RCC 7860 (cell line): Measurements from ENCODE around the gene LMNB1.
"Not testable (repeated sequence)": the region's sequence is repeated elsewhere in the genome, so short reads cannot be mapped to it uniquely, and the experiment has no call there.

Experiments
- DNase-seq: peaks from one replicate; pipeline ENCODE4 v3.0.0-alpha.2; 2015; ENCODE audit warnings: low spot score
- FAIRE-seq: peaks from 2 replicates; lab custom pipeline; 2012; peaks lifted over from hg19 to GRCh38; lab: Jason Lieb, UNC

Gene LMNB1

DNA sequence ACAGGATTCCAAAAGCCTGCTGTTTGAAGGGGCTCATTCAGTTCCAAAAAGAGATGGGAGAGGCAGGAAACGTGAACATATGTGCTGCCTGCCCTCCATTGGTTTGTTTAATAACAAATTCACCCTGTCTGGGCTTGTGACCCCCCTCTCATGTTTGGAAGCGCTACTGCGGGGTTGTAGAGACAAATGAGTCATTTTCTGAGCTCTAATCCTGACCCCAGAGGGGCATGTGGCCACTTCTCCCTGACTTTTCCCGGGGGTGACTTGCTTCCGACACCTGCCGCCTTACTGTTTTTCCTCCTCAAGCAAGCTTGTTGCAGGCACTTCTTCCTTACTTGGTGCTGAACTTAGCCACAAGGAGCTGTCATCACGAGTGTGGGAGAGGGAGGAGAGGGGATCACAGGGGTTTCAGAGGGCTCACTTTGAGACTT, 75.9 kb downstream of the LMNB1 start:
- FAIRE-seq: no peak

DNA sequence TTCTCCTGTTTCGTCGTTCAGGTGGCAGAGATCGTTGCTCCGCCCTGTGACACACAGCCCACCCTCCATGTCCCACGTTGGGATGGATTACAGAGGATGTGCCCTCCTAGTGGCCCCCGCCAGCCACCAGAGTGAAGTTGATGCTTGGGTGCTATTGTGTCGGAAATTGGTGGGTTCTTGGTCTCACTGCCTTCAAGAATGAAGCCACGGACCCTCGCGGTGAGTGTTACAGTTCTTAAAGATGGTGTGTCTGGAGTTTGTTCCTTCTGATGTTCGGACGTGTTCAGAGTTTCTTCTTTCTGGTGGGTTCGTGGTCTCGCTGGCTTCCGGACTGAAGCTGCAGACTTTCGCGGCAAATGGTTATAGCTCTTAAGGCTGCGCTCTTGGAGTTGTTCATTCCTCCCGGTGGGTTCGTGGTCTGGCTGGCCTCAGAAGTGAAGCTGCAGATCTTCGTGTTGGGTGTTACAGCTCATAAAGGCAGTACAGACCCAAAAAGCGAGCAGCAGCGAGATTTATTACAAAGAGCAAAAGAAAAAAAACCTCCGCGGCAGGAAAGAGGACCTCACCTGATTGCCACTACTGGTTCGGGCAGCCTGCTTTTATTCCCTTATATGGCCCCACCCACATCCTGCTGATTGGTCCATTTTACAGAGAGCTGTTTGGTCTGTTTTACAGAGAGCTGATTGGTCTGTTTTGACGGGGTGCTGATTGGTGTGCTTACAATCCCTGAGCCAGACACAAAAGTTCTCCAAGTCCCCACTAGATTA, 76.8 kb downstream of the LMNB1 start:
- not testable (repeated sequence) for FAIRE-seq, DNase-seq

More for the DNA sequence above, 75.9 kb downstream of the LMNB1 start:
- DNase-seq: no peak

DNA sequence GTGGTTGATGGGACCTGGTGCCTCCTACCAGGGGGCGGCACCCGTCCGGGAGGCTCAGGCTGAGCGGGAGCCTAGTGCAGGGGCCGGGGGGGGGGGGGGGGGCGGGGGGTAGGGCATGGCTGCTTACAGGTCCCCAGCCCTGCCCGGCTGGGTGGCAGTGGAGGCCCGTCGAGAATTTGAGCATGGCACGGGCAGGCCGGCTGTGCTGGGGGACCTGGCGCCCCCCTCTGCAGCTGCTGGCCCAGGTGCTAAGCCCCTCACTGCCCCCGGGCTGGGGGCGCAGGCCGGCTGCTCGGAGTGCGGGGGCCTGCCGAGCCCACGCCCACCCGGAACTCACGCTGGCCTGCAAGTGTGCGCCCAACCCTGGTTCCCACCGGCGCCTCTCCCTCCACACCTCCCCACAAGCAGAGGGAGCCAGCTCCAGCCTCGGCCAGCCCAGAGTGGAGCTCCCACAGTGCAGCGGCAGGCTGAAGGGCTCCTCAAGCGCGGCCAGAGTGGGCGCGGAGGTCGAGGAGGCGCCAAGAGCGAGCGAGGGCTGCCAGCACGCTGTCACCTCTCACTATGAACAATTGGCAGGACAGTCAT, 77.7 kb downstream of the LMNB1 start:
- DNase-seq: no peak
- FAIRE-seq: no peak

DNA sequence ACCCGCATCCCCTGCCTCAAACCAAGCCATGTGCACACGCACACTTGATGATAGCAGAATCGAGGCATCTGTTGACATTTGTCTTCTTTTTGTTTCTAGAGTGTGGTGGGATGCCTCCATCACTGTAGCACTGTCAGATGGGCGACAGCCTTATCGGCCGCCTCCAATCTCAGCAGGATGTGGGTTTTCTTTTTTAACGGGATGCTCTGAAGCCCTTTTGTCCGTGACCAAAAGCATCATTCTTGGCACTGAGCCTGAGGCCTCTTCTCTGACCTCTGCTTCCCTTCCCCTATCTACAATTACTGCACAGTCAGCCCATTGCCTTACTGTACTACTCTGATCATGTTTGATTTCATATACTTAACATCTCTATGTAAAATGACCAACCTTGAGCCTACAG, 78.3 kb downstream of the LMNB1 start:
- FAIRE-seq: no peak
- DNase-seq: no peak

DNA sequence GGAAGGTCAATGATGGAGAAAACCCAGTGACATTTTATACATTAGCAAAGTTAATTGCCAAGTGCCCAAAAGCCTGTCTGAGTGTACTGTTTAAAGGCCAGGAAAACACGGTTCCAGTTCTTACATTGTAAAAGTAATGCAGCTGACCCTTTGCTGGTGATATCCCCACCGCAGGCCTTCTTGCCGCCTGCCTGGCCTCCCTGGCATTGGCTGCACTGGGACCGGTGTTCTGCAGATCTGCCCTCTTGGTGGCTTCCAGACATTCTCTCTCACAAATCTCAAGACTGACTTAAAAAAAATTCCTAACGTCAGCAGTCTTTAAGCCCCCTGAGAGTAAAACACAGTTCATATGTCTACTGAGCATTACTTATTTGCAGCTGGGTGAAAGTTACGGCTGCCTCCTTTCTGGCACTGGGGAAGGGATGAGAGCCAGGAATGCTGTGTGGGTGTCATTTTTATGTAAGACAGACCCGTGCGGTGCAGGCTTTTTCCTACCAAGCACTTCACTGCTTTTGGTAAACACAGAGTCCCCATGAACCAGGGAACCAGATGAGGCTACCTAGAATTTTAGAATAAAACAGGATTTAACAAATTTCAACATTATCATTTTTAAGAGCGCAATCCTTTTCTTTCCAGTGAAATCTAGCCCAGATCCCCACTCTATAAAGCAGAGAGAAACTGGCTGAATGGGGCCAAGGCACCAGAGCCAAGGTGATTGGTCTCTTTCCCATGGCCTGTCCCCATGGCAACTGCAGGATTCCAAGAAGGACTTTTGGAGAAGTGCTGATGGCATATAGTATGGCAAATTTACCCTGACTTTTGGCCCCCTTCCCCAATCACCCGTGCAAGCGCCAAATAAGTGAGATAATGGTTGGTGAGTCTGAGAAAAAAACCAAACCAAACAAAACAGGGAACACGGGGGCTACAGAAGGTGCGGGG, 80.8 kb downstream of the LMNB1 start:
- no peak for FAIRE-seq

DNA sequence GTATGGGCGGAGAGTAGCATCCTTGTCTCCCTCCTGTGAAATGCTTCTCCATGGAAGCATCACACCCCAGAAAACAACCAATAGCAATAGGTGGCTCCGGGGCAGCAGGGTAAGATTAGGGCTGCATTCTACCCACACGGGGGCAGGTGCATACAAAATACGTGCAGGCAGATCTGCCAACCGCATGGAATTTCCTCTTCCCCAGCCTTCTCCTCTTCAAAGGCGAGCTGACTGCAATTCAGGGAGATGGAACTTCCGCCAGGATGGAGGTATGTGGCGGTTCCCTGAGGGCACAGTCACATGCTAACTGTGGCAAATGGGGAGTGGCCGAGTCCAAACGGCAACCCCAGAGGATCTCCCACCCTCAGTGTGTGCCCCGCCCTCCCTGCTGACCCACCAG, 81.5 kb downstream of the LMNB1 start:
- FAIRE-seq (no peak), DNase-seq (no peak)

More for the DNA sequence above, 80.8 kb downstream of the LMNB1 start:
- no peak for DNase-seq

DNA sequence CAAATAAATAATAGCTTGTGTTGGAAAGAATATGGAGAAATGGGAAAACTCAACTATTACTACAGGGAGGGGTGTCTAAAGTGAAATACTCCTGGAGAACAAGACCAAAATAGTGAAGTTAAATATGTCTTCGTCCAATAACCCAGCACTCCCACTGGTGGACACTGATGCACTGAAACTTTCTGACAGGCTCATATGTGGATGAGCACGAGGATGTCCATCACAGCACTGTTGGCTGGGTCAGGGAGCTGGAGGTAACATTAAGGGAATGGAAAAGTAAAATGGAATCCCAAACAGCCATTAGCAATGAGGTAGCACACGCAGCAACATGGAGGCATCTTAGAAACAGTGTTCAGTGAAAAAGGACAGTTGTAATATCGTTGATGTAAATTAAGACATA, 86.5 kb downstream of the LMNB1 start:
- no peak for FAIRE-seq
- no peak for DNase-seq

DNA sequence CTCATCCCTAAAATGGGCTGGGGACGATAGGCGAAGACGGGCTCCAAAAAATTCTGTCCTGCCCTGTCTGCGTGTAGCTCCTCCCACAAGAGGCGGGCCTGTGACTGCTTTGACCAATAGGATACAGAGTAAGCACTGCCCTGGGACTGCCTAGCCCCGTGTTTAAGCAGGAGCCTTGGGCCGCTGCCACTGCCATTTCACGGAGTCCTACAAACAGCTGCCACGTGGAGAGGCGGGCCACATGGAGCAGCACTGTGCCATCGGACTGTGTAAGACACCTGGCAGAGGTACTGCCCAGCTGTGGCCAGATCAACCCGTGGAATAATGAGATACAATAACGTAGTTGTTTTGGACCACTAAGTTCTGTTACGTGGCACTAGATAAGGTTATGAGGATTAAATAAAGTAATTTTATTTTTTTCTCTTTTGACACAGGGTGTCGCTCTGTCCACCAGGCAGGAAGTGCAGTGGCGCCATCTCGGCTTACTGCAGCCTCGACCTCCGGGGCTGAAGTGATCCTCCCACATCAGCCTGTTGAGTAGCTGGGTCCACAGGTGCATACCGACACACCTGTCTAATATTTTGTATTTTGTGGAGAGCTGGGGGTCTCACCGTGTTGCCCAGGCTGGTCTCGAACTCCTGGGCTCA, 87.2 kb downstream of the LMNB1 start:
- FAIRE-seq (no peak), DNase-seq (no peak)

DNA sequence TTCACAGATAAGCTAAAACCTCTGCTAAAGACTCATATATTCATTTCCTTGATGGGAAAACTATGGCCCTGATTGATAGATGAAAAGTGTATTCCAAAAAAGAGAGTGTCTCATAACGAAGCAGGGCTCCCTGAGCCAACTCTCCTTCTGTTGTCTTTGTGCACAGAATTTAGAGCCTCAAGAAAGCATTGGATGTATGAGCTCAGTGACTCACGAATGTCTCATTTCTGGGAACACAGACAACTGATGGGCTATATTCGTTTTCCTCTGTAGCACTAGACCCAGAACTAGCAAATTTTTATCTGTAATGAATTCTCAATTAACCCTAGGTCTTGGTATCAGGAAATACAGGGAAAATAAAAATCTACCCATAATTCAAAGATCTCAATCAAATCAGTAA, 88.4 kb downstream of the LMNB1 start:
- DNase-seq (peak; percentile 46), FAIRE-seq (peak; percentile 69)

DNA sequence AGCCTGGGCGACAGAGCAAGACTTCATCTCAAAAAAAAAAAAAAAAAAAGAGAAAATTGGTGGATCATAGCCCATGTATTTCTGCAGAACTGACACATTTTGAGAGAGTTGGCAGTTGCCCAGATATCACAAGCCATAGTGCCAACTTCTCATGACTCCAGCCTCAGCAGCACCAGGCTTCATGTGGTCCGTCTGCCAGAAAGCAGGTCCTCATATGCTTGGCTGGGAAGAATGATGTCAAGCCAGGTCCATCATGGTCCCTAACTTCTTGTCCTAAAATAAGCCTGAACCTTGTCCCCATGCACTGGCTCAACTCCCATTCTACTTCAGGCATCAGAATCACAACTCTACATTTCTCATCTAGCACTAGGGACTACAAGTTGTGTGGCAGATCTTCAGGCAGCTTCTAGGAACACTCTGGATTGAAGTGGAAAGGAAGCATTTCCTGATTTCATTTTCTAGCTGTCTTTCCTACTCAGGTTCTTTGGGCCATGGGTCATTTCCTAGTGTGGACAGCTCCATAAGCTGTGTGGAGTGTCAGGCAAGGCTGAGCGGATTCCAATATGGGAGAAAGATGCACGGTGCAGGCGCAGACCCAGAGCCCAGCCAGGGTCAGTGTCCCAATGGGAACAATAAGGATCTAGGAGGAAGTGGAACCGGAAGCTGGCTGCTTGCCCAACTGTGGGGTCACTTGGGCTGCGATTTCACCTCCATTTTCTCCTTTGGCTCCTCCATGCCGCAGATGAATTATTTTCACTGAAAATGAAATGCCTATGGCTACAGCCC, 90.1 kb downstream of the LMNB1 start:
- DNase-seq: no peak
- no peak for FAIRE-seq

DNA sequence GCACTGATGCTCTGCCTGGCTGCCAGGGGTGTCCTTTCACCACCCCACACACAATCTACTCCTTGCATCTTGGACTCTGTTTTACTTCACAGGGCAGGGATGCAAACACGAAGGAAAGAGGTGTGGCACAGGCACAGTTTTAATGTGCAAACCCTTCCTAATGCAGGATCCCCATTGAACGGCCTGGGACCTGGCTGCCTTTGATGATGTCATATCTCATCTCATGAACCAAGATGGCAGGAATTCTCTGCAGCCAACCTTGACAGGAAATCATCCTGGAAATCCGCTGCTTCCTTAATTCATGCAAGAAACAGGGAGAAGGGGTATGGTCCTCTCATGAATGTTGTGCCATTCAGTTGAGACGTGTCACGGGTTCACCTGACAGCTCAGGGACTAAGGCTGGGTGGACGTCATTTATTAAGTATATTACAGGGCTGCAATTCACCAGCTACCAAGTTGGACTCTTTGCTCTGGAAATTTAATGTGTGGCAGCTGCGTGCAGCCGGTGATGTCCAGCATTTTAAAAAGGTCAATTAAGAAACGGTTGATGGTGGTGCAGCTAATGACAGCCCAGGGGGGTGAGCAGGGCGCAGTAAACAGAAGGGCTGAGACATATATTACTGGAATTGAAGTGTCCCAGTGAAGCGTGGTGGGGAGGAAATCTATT, 91.5 kb downstream of the LMNB1 start:
- FAIRE-seq: no peak
- DNase-seq: no peak

DNA sequence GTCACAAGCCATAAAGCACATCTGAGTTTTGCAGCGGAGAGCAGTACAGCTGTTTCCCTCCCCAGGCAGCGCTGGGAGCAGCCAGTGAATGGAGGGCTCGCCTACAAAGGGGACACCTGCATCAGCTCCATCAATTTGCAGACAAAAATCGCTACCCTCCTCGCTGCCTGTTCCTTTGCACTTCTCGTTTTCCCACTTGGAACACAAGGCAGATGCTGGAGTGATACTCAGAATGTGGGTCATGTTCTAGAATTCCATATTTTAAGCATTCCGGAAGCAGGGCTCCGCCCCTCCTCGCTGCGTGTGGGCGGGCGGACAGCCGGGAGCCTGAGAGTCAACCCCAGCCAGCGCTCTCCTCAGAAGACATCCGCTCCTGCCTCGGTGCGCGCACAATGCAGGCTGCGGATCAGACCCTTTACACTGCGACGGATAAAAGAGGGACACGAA, 92.1 kb downstream of the LMNB1 start:
- FAIRE-seq (no peak), DNase-seq (no peak)

DNA sequence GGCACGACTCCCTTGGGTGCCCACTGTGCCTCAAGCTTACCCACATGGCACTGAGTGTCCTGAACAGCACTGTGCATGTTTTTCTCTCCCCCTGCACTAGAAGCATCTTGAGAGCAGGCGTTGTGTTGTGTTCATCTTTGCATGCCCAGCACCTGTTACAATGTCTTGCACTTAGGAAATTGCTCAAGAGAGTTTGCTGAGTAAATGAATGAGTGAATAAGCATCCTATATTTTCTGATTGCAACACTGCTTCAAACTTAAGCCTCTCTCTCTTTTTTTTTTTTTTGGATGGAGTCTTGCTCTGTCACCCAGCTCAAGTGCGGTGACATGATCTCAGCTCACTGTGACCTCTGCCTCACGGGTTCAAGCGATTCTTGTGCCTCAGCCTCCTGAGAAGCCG, 94.5 kb downstream of the LMNB1 start:
- no peak for DNase-seq
- FAIRE-seq: no peak

DNA sequence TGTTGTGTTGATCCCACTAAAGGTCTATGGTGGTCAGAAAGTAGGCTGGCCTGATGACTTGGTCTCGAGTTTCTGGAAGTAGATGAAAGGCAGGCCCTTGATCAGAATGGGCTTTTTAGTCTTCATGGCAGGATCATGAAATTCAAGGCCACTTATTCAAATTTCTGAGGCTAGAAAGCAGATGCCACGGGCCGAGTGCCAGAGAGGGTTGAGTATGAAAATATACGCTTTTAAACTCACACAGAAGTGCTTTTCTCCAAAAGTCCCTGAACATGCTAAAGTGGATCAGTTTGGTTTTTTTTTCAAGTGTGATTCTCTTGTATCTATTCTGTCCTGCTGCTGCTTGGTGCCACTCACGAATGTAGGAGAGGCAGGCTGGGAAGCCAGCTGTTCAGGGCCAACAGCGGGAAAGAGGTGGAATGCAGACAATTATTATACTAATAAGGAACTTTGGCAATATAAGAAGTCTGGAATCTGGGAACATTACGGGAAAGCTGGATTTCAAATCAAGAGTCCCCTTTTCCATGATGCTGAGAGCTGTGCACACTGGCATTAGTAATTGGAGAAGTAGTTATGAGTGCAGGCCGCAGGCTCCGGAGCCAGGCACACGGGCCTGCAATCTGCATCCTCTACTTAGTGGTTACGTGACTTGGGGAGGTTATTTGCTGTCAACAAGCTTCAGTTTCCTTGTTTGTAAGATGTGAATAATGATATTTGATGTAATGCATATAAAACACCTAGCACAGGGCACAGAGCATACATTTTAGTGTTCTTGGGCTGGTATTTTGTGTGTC, 95.8 kb downstream of the LMNB1 start:
- no peak for DNase-seq

DNA sequence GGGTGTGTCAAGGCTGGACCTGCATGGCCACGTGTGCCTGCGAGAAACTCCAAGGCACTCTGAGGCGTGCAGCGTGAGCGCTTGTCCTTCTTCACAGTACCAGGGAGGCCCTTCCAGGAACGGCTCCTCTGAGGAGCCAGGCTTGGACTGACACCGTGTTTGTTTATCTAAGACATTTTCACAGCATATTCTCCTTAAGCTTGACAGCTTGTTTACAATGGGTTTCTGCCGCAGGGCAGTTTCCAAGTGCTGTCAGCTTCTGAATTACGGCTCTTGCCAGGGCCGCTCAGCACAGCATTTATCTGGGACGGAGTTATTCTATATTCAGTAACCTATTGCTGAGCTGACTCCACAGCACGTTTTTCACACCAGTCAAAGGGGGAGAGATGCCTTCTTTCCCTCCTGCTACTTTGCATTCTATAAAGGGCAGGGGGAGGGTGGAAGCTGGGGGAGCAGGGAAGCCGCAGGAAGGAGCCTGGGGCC, 98.4 kb downstream of the LMNB1 start:
- FAIRE-seq (no peak), DNase-seq (no peak)

More for the DNA sequence above, 95.8 kb downstream of the LMNB1 start:
- no peak for FAIRE-seq

DNA sequence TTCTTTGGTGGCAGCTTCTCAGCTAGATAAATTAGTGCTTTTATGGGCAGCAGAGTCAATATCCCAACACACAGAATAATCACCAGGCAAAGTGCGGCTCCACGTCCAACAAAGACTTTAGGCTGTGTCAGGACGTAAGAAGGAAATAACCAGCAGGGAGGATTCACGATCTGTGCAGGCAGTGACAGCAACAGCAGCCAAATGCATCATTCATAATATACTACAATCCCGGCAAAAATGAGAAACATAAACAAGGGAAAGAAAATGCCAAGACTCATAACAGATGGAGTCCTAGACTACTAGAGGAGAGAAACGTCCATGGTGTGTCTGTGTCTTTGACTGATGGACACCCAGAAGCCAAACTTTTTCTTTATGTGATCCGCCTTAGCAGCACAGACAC, 100.7 kb downstream of the LMNB1 start:
- FAIRE-seq: no peak
- no peak for DNase-seq

DNA sequence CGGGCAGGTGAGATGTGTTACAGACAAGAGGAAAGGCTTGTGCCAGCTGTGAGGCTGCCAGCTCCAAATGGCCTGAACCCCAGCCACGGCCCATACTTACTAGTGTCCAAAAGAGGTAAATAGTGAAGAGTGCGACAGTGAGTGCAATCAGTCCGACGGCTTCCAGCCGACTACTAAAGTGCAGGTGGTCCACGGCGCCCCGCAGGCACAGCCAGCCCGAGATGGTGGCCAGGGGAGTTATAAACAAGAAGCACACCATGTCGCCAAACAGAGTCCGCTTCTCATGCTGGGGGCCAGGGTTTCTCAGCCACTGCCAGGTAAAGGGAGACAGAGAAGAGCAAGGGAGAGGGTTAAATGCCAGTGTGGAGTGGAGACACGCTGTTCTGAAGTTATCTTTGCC, 101.1 kb downstream of the LMNB1 start:
- DNase-seq (no peak), FAIRE-seq (no peak)

DNA sequence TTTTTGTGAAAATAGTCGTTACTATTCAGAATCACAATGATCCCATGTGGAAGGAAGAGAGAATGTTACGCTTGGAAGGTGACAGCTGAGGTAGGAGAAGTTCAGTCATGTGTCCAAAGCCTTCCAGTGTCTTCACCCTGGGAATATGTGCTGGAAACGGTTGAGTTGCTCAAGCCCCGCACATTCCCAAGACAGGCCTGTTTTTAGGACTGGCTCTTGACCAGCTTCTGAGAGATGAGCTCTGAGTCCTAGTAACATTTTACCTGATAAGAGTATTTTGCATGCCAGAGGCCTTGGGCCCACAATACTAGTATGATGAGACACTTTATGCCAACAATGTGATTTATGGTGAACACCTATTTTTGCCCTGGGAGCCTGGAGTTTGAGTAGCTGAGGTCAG, 101.7 kb downstream of the LMNB1 start:
- DNase-seq (no peak), FAIRE-seq (no peak)
